Mesendoderm (in vitro differentiated cells): Measurements from ENCODE around the gene BECN2.

Source experiments
- DNase-seq: peaks from one replicate; pipeline ENCODE4 v3.0.0; 2013
- H2AK5ac ChIP-seq: 2 replicates; pipeline ENCODE4 v1.6.1; 2013; ENCODE audit warnings: low read length, inconsistent platforms
- H2BK120ac ChIP-seq: 2 replicates; pipeline ENCODE4 v1.6.1; 2013; ENCODE audit warnings: low read depth, mild to moderate bottlenecking, low read length, moderate library complexity, mixed read lengths
- H2BK15ac ChIP-seq: replicated peaks from 2 replicates; pipeline ENCODE4 v1.6.1; 2013; ENCODE audit warnings: low read depth, mild to moderate bottlenecking, moderate library complexity
- H2BK5ac ChIP-seq: 2 replicates; pipeline ENCODE4 v1.6.1; 2013; ENCODE audit warnings: low read length, inconsistent platforms
- H3K18ac ChIP-seq: 2 replicates; pipeline ENCODE4 v1.6.1; 2013; ENCODE audit warnings: mild to moderate bottlenecking, low read length, mixed read lengths
- H3K23ac ChIP-seq: one replicate; pipeline ENCODE4 v1.6.1; 2013; ENCODE audit warnings: low read length
- H3K27ac ChIP-seq: 2 replicates; pipeline ENCODE4 v1.5.1; 2013; ENCODE audit warnings: low read depth, mild to moderate bottlenecking, inconsistent platforms, low read length, moderate library complexity
- H3K27me3 ChIP-seq: 2 replicates; pipeline ENCODE4 v1.6.1; 2013; ENCODE audit warnings: low read length, control low read depth, mild to moderate bottlenecking, inconsistent platforms; ENCODE audit not compliant: insufficient read depth, poor library complexity
- H3K36me3 ChIP-seq: 2 replicates; pipeline ENCODE4 v1.6.1; 2013; ENCODE audit warnings: low read length, inconsistent platforms; ENCODE audit not compliant: control insufficient read depth, insufficient read depth
- H3K4ac ChIP-seq: one replicate; pipeline ENCODE4 v1.6.1; 2013; ENCODE audit warnings: low read depth, mild to moderate bottlenecking, low read length, moderate library complexity
- H3K4me1 ChIP-seq: 2 replicates; pipeline ENCODE4 v1.6.1; 2013; ENCODE audit warnings: low read depth, low read length, inconsistent platforms; ENCODE audit not compliant: control insufficient read depth
- H3K4me2 ChIP-seq: 2 replicates; pipeline ENCODE4 v1.6.1; 2013; ENCODE audit warnings: low read length
- H3K4me3 ChIP-seq: 2 replicates; pipeline ENCODE4 v1.5.1; 2013; ENCODE audit warnings: mild to moderate bottlenecking, low read length
- H3K56ac ChIP-seq: one replicate; pipeline ENCODE4 v1.6.1; 2013; ENCODE audit warnings: low read length
- H3K79me1 ChIP-seq: 2 replicates; pipeline ENCODE4 v1.6.1; 2013; ENCODE audit warnings: low read length, inconsistent platforms
- H3K79me2 ChIP-seq: 2 replicates; pipeline ENCODE4 v1.6.1; 2013; ENCODE audit warnings: mild to moderate bottlenecking, low read length; ENCODE audit not compliant: control insufficient read depth, insufficient read depth
- H3K9ac ChIP-seq: 2 replicates; pipeline ENCODE4 v1.6.1; 2013; ENCODE audit warnings: low read length, inconsistent platforms
- H4K5ac ChIP-seq: one replicate; pipeline ENCODE4 v1.6.1; 2013; ENCODE audit warnings: low read length
- H4K8ac ChIP-seq: one replicate; pipeline ENCODE4 v1.6.1; 2013; ENCODE audit warnings: low read depth, mild to moderate bottlenecking, control low read depth, low read length, moderate library complexity
- WGBS: extraction: QIAGEN DNeasy Blood & Tissue Kit; methylation state at CpG from one replicate; pipeline ENCODE4 v1.1.7; 2013; ENCODE audit warnings: low lambda C conversion rate, missing lambda C conversion rate; ENCODE audit not compliant: insufficient coverage; ENCODE audit errors: extremely low coverage; 5-methylcytosine and 5-hydroxymethylcytosine counted together

Gene BECN2

GRCh38 chr1:241942738-241943137 lies 14.8 kb upstream of the BECN2 start:
- Histone ChIP-seq H3K18ac (no peak overlapping the region), H4K8ac (no peak overlapping the region), H3K36me3 (no peaks in the 10 kb centered on the region), H3K79me1 (no peaks in the 10 kb centered on the region), H2BK120ac (no peak overlapping the region), H4K5ac (no peak overlapping the region), H3K9ac (no peak overlapping the region), H2AK5ac (no peak overlapping the region), H3K79me2 (no peaks in the 10 kb centered on the region), H3K27me3 (no peaks in the 10 kb centered on the region), H3K4me2 (no peak overlapping the region), H2BK15ac (no peak overlapping the region), H2BK5ac (no peak overlapping the region), H3K4ac (no peak overlapping the region), H3K4me1 (no peaks in the 10 kb centered on the region), H3K23ac (no peak overlapping the region), H3K27ac (no peak overlapping the region), H3K4me3 (no peak overlapping the region), H3K56ac (no peak overlapping the region)
- WGBS, result no CpG with 5 or more reads among the region's 4 CpGs
- no peak for DNase-seq

GRCh38 chr1:241944300-241944699 lies 13.3 kb upstream of the BECN2 start:
- H3K79me1 ChIP-seq, result no peaks in the 10 kb centered on the region
- no CpG with 5 or more reads among the region's 5 CpGs for WGBS
- no peak overlapping the region for H3K4me3 ChIP-seq
- H3K4me1 ChIP-seq, result no peaks in the 10 kb centered on the region
- no peaks in the 10 kb centered on the region for H3K27me3 ChIP-seq
- no peak overlapping the region for H3K23ac ChIP-seq
- no peak overlapping the region for H2BK120ac ChIP-seq
- no peak overlapping the region for H2BK5ac ChIP-seq
- no peak overlapping the region for H4K5ac ChIP-seq
- H3K9ac ChIP-seq, result no peak overlapping the region
- H3K27ac ChIP-seq, result no peak overlapping the region
- DNase-seq, result no peak
- H4K8ac ChIP-seq, result no peak overlapping the region
- H2AK5ac ChIP-seq, result no peak overlapping the region
- H3K4ac ChIP-seq, result no peak overlapping the region
- no peak overlapping the region for H3K18ac ChIP-seq
- no peaks in the 10 kb centered on the region for H3K79me2 ChIP-seq
- no peaks in the 10 kb centered on the region for H3K36me3 ChIP-seq
- H3K56ac ChIP-seq, result no peak overlapping the region
- H3K4me2 ChIP-seq, result no peak overlapping the region
- no peak overlapping the region for H2BK15ac ChIP-seq

- no peak overlapping the region for H3K56ac ChIP-seq
- no peak overlapping the region for H2BK5ac ChIP-seq
- no peak overlapping the region for H3K4me2 ChIP-seq
- WGBS, result no CpG with 5 or more reads among the region's 6 CpGs
- no peak for DNase-seq
- H2BK15ac ChIP-seq, result no peak overlapping the region
- H3K23ac ChIP-seq, result no peak overlapping the region
- H3K9ac ChIP-seq, result no peak overlapping the region
- H2AK5ac ChIP-seq, result no peak overlapping the region
- no peak overlapping the region for H3K27ac ChIP-seq
- no peaks in the 10 kb centered on the region for H3K4me1 ChIP-seq
- no peak overlapping the region for H3K4ac ChIP-seq
- no peak overlapping the region for H4K8ac ChIP-seq
- H3K36me3 ChIP-seq, result no peaks in the 10 kb centered on the region
- H4K5ac ChIP-seq, result no peak overlapping the region
- H3K27me3 ChIP-seq, result no peaks in the 10 kb centered on the region
- H3K18ac ChIP-seq, result no peak overlapping the region
- H2BK120ac ChIP-seq, result no peak overlapping the region
- H3K79me2 ChIP-seq, result no peaks in the 10 kb centered on the region
- no peaks in the 10 kb centered on the region for H3K79me1 ChIP-seq
- H3K4me3 ChIP-seq, result no peak overlapping the region
These were observed 10.2 kb upstream of the BECN2 start for GRCh38 chr1:241947354-241947753.

- Histone ChIP-seq H3K79me1 (no peaks in the 10 kb centered on the region), H3K4me2 (no peak overlapping the region), H2BK120ac (no peak overlapping the region), H2BK5ac (no peak overlapping the region), H3K4me3 (no peak overlapping the region), H2AK5ac (no peak overlapping the region), H3K4ac (no peak overlapping the region), H3K4me1 (no peaks in the 10 kb centered on the region), H2BK15ac (no peak overlapping the region), H4K5ac (no peak overlapping the region), H3K9ac (no peak overlapping the region), H3K18ac (no peak overlapping the region), H3K27me3 (no peaks in the 10 kb centered on the region), H3K79me2 (no peaks in the 10 kb centered on the region), H3K27ac (no peak overlapping the region), H3K23ac (no peak overlapping the region), H3K56ac (no peak overlapping the region), H3K36me3 (no peaks in the 10 kb centered on the region), H4K8ac (no peak overlapping the region)
- WGBS, result no CpG with 5 or more reads among the region's 5 CpGs
- DNase-seq, result no peak
These were observed 7.2 kb upstream of the BECN2 start for GRCh38 chr1:241950390-241950789.

GRCh38 chr1:241962153-241962552 lies 4.6 kb downstream of the BECN2 start:
- no CpG with 5 or more reads among the region's 2 CpGs for WGBS
- no peak overlapping the region for H3K18ac ChIP-seq
- H2BK120ac ChIP-seq, result no peak overlapping the region
- no peak overlapping the region for H3K9ac ChIP-seq
- H3K23ac ChIP-seq, result no peak overlapping the region
- no peak overlapping the region for H4K5ac ChIP-seq
- no peak overlapping the region for H2BK5ac ChIP-seq
- no peak overlapping the region for H2AK5ac ChIP-seq
- no peaks in the 10 kb centered on the region for H3K4me1 ChIP-seq
- no peaks in the 10 kb centered on the region for H3K27me3 ChIP-seq
- no peak overlapping the region for H3K56ac ChIP-seq
- no peak overlapping the region for H3K4me2 ChIP-seq
- H3K79me1 ChIP-seq, result no peaks in the 10 kb centered on the region
- H3K79me2 ChIP-seq, result no peaks in the 10 kb centered on the region
- no peaks in the 10 kb centered on the region for H3K36me3 ChIP-seq
- no peak overlapping the region for H3K4ac ChIP-seq
- no peak overlapping the region for H3K4me3 ChIP-seq
- H4K8ac ChIP-seq, result no peak overlapping the region
- H3K27ac ChIP-seq, result no peak overlapping the region
- H2BK15ac ChIP-seq, result no peak overlapping the region
- no peak for DNase-seq

GRCh38 chr1:241963722-241964121 lies 6.2 kb downstream of the BECN2 start:
- H2BK5ac ChIP-seq, result no peak overlapping the region
- H2BK120ac ChIP-seq, result no peak overlapping the region
- no peak overlapping the region for H3K23ac ChIP-seq
- H3K56ac ChIP-seq, result no peak overlapping the region
- no peaks in the 10 kb centered on the region for H3K4me1 ChIP-seq
- no peak for DNase-seq
- H3K4me3 ChIP-seq, result no peak overlapping the region
- no peak overlapping the region for H2AK5ac ChIP-seq
- no peak overlapping the region for H3K18ac ChIP-seq
- no peaks in the 10 kb centered on the region for H3K79me2 ChIP-seq
- no peak overlapping the region for H3K27ac ChIP-seq
- no peak overlapping the region for H3K4ac ChIP-seq
- no peak overlapping the region for H3K4me2 ChIP-seq
- no peaks in the 10 kb centered on the region for H3K36me3 ChIP-seq
- H2BK15ac ChIP-seq, result no peak overlapping the region
- H3K9ac ChIP-seq, result no peak overlapping the region
- H4K5ac ChIP-seq, result no peak overlapping the region
- H3K79me1 ChIP-seq, result no peaks in the 10 kb centered on the region
- no peaks in the 10 kb centered on the region for H3K27me3 ChIP-seq
- H4K8ac ChIP-seq, result no peak overlapping the region
